Colon (tissue), 2 donors: ENCODE measurements around the gene AP1S2.

ENCODE experiments used
- FAIRE-seq: peaks from 2 replicates; lab custom pipeline; 2012; peaks lifted over from hg19 to GRCh38; lab: Jason Lieb, UNC
- donor health status: control.
- donor health status: control.

Gene AP1S2

GRCh38 chrX:15812192-15812938 is 42.2 kb downstream of the AP1S2 start:
- no peak for FAIRE-seq

GRCh38 chrX:15808254-15808653 is 46.4 kb downstream of the AP1S2 start:
- no peak for FAIRE-seq

GRCh38 chrX:15804563-15804962 is 50.0 kb downstream of the AP1S2 start:
- FAIRE-seq = no peak

- FAIRE-seq = peak; percentile 10
Measured at GRCh38 chrX:15797707-15798106, 56.9 kb downstream of the AP1S2 start.

GRCh38 chrX:15790769-15791290 is 63.8 kb downstream of the AP1S2 start:
- FAIRE-seq = no peak

GRCh38 chrX:15789979-15790768 is 64.4 kb downstream of the AP1S2 start, which contains the start of gene ZRSR2:
Gene ZRSR2, plus strand, starts transcription at chrX:15790484. Its CDS starts 12 bp downstream, at chrX:15790496.
- FAIRE-seq = no peak

- FAIRE-seq = no peak
Measured at GRCh38 chrX:15786915-15787314, 67.7 kb downstream of the AP1S2 start.

GRCh38 chrX:15785176-15785750 is 69.3 kb downstream of the AP1S2 start:
- FAIRE-seq = no peak

- no peak for FAIRE-seq
Measured at GRCh38 chrX:15781961-15782699, 72.5 kb downstream of the AP1S2 start.
